ENCODE measurements around the gene GALNT14. TPM values are rescaled to one million over a fixed set of nuclear protein-coding genes. Genes with fewer than 3 reads are reported as not detected.
A peak's percentile ranks its signal among the peaks of the same experiment; 100 is the strongest.

GALNT14 gene
- total RNA-seq, 1 experiment from 2014 or later: 1.6 TPM

- Histone ChIP-seq H3K4me3 (ENCODE audit: low read length) (no peak overlapping the region), H3K4me2 (ENCODE audit: low read depth, low read length, poor library complexity, severe bottlenecking) (no peak overlapping the region), H3K9me2 (replicated peaks; ENCODE audit: insufficient read depth, low read length) (no peaks in the 10 kb centered on the region), H2AFZ (ENCODE audit: low read length) (no peak overlapping the region), H3K79me2 (ENCODE audit: low read length) (no peaks in the 10 kb centered on the region), H3K27ac (ENCODE audit: low read length) (no peak overlapping the region), H4K20me1 (ENCODE audit: insufficient read depth, low read depth, low read length) (no peaks in the 10 kb centered on the region), H3K9ac (ENCODE audit: low read length) (no peak overlapping the region), H3K4me1 (ENCODE audit: low read length) (no peaks in the 10 kb centered on the region), H3K27me3 (ENCODE audit: low read length) (no peaks in the 10 kb centered on the region), H3K9me3 (ENCODE audit: low read length) (no peaks in the 10 kb centered on the region), H3K36me3 (ENCODE audit: insufficient read depth, low read length) (no peaks in the 10 kb centered on the region)
- DNase-seq: no peak
Measured at GRCh38 chr2:30930716-30931115, 207.5 kb downstream of the GALNT14 start.

DNA sequence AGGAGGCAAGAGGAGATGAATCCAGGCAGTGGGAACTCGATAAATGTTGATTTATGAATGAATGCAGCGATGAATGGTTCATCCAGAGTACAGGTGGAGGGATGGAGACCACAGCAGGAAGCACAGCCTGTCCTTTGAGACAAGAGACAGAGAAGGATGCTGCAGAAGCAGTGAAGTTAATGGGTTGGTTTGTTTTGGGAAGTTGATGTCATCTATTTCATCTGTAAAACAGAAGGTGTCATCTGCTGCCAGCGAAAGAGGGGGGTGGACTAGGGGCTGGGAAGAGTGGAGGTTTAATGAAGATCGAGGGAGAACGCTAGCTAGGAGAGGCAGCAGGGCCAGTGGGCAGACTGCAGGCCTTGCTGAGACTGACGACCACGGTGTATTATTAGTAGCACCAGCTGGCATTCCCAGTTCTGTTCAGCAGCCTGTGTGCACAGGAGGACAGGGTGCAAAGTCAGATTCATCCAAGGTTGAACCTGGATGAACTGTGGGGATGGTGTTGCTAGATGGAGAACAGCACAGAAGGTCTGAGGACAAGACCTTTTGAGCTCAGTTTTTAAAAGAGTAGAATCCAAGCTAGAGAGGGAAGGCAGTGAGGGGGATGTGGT is 210.7 kb downstream of the GALNT14 start:
- H3K4me2 ChIP-seq (ENCODE audit: low read depth, low read length, poor library complexity, severe bottlenecking): no peak overlapping the region
- no peaks in the 10 kb centered on the region for H3K9me2 ChIP-seq (replicated peaks; ENCODE audit: insufficient read depth, low read length)
- H3K9ac ChIP-seq (ENCODE audit: low read length): no peak overlapping the region
- no peaks in the 10 kb centered on the region for H3K36me3 ChIP-seq (ENCODE audit: insufficient read depth, low read length)
- no peaks in the 10 kb centered on the region for H3K9me3 ChIP-seq (ENCODE audit: low read length)
- H3K4me1 ChIP-seq (ENCODE audit: low read length): no peaks in the 10 kb centered on the region
- H3K27ac ChIP-seq (ENCODE audit: low read length): no peak overlapping the region
- H3K79me2 ChIP-seq (ENCODE audit: low read length): no peaks in the 10 kb centered on the region
- no peak for DNase-seq
- H4K20me1 ChIP-seq (ENCODE audit: insufficient read depth, low read depth, low read length): no peaks in the 10 kb centered on the region
- no peaks in the 10 kb centered on the region for H3K27me3 ChIP-seq (ENCODE audit: low read length)
- no peak overlapping the region for H3K4me3 ChIP-seq (ENCODE audit: low read length)
- no peak overlapping the region for H2AFZ ChIP-seq (ENCODE audit: low read length)

GRCh38 chr2:30926606-30927005 is 211.6 kb downstream of the GALNT14 start:
- Histone ChIP-seq H2AFZ (ENCODE audit: low read length) (no peak overlapping the region), H3K36me3 (ENCODE audit: insufficient read depth, low read length) (no peaks in the 10 kb centered on the region), H3K4me3 (ENCODE audit: low read length) (no peak overlapping the region), H3K9me2 (replicated peaks; ENCODE audit: insufficient read depth, low read length) (no peaks in the 10 kb centered on the region), H3K27ac (ENCODE audit: low read length) (no peak overlapping the region), H4K20me1 (ENCODE audit: insufficient read depth, low read depth, low read length) (no peaks in the 10 kb centered on the region), H3K9ac (ENCODE audit: low read length) (no peak overlapping the region), H3K9me3 (ENCODE audit: low read length) (no peaks in the 10 kb centered on the region), H3K27me3 (ENCODE audit: low read length) (no peaks in the 10 kb centered on the region), H3K4me1 (ENCODE audit: low read length) (no peaks in the 10 kb centered on the region), H3K79me2 (ENCODE audit: low read length) (no peaks in the 10 kb centered on the region), H3K4me2 (ENCODE audit: low read depth, low read length, poor library complexity, severe bottlenecking) (no peak overlapping the region)
- DNase-seq: no peak

- Histone ChIP-seq H3K27ac (ENCODE audit: low read length) (no peak overlapping the region), H3K4me2 (ENCODE audit: low read depth, low read length, poor library complexity, severe bottlenecking) (no peak overlapping the region), H3K27me3 (ENCODE audit: low read length) (no peaks in the 10 kb centered on the region), H3K79me2 (ENCODE audit: low read length) (no peaks in the 10 kb centered on the region), H3K4me1 (ENCODE audit: low read length) (no peaks in the 10 kb centered on the region), H2AFZ (ENCODE audit: low read length) (no peak overlapping the region), H3K9ac (ENCODE audit: low read length) (no peak overlapping the region), H3K36me3 (ENCODE audit: insufficient read depth, low read length) (no peaks in the 10 kb centered on the region), H3K4me3 (ENCODE audit: low read length) (no peak overlapping the region), H4K20me1 (ENCODE audit: insufficient read depth, low read depth, low read length) (no peaks in the 10 kb centered on the region), H3K9me3 (ENCODE audit: low read length) (no peaks in the 10 kb centered on the region), H3K9me2 (replicated peaks; ENCODE audit: insufficient read depth, low read length) (no peaks in the 10 kb centered on the region)
- DNase-seq: no peak
Measured at GRCh38 chr2:30923623-30924022, 214.6 kb downstream of the GALNT14 start.

DNA sequence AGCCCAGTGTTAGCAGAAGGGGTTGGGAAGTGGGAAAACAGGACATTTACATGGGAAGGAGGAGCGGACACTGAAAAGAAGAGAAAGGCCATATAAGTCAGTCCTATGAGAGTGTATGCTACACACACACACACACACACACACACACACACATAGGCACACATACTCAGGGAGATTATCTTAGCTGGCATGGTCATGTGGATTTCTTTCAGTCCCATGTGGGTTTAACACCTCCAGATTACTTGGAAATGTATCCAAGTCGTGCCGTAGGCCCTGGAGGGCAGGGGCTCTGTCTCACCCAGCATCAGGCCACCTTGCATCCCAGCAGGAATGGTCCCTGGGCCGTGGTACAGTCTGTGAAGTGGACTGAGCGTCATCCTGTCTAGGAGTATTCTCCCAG is 217.7 kb downstream of the GALNT14 start:
- no peak for DNase-seq
- Histone ChIP-seq H3K9me3 (ENCODE audit: low read length) (no peaks in the 10 kb centered on the region), H3K79me2 (ENCODE audit: low read length) (no peaks in the 10 kb centered on the region), H4K20me1 (ENCODE audit: insufficient read depth, low read depth, low read length) (no peaks in the 10 kb centered on the region), H3K9me2 (replicated peaks; ENCODE audit: insufficient read depth, low read length) (no peaks in the 10 kb centered on the region), H3K27ac (ENCODE audit: low read length) (no peak overlapping the region), H3K27me3 (ENCODE audit: low read length) (no peaks in the 10 kb centered on the region), H3K4me2 (ENCODE audit: low read depth, low read length, poor library complexity, severe bottlenecking) (no peak overlapping the region), H3K4me3 (ENCODE audit: low read length) (no peak overlapping the region), H3K36me3 (ENCODE audit: insufficient read depth, low read length) (no peaks in the 10 kb centered on the region), H2AFZ (ENCODE audit: low read length) (no peak overlapping the region), H3K4me1 (ENCODE audit: low read length) (no peaks in the 10 kb centered on the region), H3K9ac (ENCODE audit: low read length) (no peak overlapping the region)

GRCh38 chr2:30915486-30915885 is 222.8 kb downstream of the GALNT14 start:
- peak; percentile 72 for DNase-seq
- no peaks in the 10 kb centered on the region for H3K27me3 ChIP-seq (ENCODE audit: low read length)

DNA sequence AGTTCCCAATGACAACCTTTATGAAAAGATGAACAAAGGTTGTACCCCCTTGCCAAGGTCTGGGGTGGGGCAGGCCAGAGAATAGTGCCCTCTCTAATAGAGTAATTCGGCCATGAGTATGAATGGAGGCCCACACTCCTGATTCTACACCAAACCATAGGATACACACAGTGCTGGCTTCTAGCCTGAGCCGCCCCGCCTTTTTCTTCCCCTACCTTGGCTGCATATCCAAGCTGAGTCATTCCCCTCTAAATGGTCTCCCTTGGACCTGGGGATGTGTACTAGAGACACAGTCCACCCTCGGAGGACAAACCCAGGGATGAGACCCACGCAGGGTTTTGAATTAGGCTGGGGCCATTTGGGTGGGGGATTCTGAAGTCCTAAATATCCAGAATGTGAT is 223.8 kb downstream of the GALNT14 start:
- no peak overlapping the region for H3K9ac ChIP-seq (ENCODE audit: low read length)
- H3K9me3 ChIP-seq (ENCODE audit: low read length): no peaks in the 10 kb centered on the region
- H3K27me3 ChIP-seq (ENCODE audit: low read length): no peaks in the 10 kb centered on the region
- DNase-seq: no peak
- no peaks in the 10 kb centered on the region for H3K79me2 ChIP-seq (ENCODE audit: low read length)
- H3K4me2 ChIP-seq (ENCODE audit: low read depth, low read length, poor library complexity, severe bottlenecking): no peak overlapping the region
- H4K20me1 ChIP-seq (ENCODE audit: insufficient read depth, low read depth, low read length): no peaks in the 10 kb centered on the region
- H3K36me3 ChIP-seq (ENCODE audit: insufficient read depth, low read length): no peaks in the 10 kb centered on the region
- H3K27ac ChIP-seq (ENCODE audit: low read length): no peak overlapping the region
- H3K4me1 ChIP-seq (ENCODE audit: low read length): no peaks in the 10 kb centered on the region
- H3K4me3 ChIP-seq (ENCODE audit: low read length): no peak overlapping the region
- H2AFZ ChIP-seq (ENCODE audit: low read length): no peak overlapping the region
- no peaks in the 10 kb centered on the region for H3K9me2 ChIP-seq (replicated peaks; ENCODE audit: insufficient read depth, low read length)

More at GRCh38 chr2:30915486-30915885, 222.8 kb downstream of the GALNT14 start:
- no peak overlapping the region for H3K4me3 ChIP-seq (ENCODE audit: low read length)
- H2AFZ ChIP-seq (ENCODE audit: low read length): no peak overlapping the region
- no peaks in the 10 kb centered on the region for H3K9me2 ChIP-seq (replicated peaks; ENCODE audit: insufficient read depth, low read length)
- no peak overlapping the region for H3K4me2 ChIP-seq (ENCODE audit: low read depth, low read length, poor library complexity, severe bottlenecking)
- H3K79me2 ChIP-seq (ENCODE audit: low read length): no peaks in the 10 kb centered on the region
- H3K27ac ChIP-seq (ENCODE audit: low read length): no peak overlapping the region
- no peaks in the 10 kb centered on the region for H3K4me1 ChIP-seq (ENCODE audit: low read length)
- no peaks in the 10 kb centered on the region for H4K20me1 ChIP-seq (ENCODE audit: insufficient read depth, low read depth, low read length)
- H3K9ac ChIP-seq (ENCODE audit: low read length): no peak overlapping the region
- no peaks in the 10 kb centered on the region for H3K9me3 ChIP-seq (ENCODE audit: low read length)
- H3K36me3 ChIP-seq (ENCODE audit: insufficient read depth, low read length): no peaks in the 10 kb centered on the region

- Histone ChIP-seq H3K27me3 (ENCODE audit: low read length) (no peaks in the 10 kb centered on the region), H2AFZ (ENCODE audit: low read length) (no peak overlapping the region), H3K9me2 (replicated peaks; ENCODE audit: insufficient read depth, low read length) (no peaks in the 10 kb centered on the region), H3K4me1 (ENCODE audit: low read length) (no peaks in the 10 kb centered on the region), H4K20me1 (ENCODE audit: insufficient read depth, low read depth, low read length) (no peaks in the 10 kb centered on the region), H3K9me3 (ENCODE audit: low read length) (no peaks in the 10 kb centered on the region), H3K4me3 (ENCODE audit: low read length) (no peak overlapping the region), H3K79me2 (ENCODE audit: low read length) (no peaks in the 10 kb centered on the region), H3K27ac (ENCODE audit: low read length) (no peak overlapping the region), H3K4me2 (ENCODE audit: low read depth, low read length, poor library complexity, severe bottlenecking) (no peak overlapping the region), H3K36me3 (ENCODE audit: insufficient read depth, low read length) (no peaks in the 10 kb centered on the region), H3K9ac (ENCODE audit: low read length) (no peak overlapping the region)
- DNase-seq: no peak
Measured at GRCh38 chr2:30912056-30912455, 226.2 kb downstream of the GALNT14 start.

DNA sequence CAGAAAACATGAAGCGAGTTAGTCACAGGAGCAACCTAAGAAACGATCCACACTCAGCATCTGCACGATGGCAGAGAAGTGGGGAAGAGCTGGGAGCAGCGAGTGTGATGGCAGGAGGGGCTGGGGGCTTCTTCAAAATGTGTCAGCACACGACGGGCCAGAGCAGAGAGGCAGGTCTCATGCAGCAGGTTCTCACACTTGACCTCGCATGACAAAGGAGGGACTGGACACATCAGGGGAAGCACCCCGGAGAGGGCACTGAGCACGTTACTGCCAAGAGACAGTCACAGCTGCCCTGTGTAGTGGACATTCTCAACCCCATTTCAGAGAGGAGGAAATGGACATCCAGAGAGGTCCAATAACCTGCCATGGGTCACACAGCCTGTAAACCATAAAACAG is 226.9 kb downstream of the GALNT14 start:
- no peaks in the 10 kb centered on the region for H3K79me2 ChIP-seq (ENCODE audit: low read length)

More for the DNA sequence above, 226.9 kb downstream of the GALNT14 start:
- Histone ChIP-seq H3K4me1 (ENCODE audit: low read length) (no peaks in the 10 kb centered on the region), H4K20me1 (ENCODE audit: insufficient read depth, low read depth, low read length) (no peaks in the 10 kb centered on the region), H3K4me2 (ENCODE audit: low read depth, low read length, poor library complexity, severe bottlenecking) (no peak overlapping the region), H3K9me3 (ENCODE audit: low read length) (no peaks in the 10 kb centered on the region), H3K36me3 (ENCODE audit: insufficient read depth, low read length) (no peaks in the 10 kb centered on the region), H3K27me3 (ENCODE audit: low read length) (no peaks in the 10 kb centered on the region), H3K4me3 (ENCODE audit: low read length) (no peak overlapping the region), H3K27ac (ENCODE audit: low read length) (no peak overlapping the region), H2AFZ (ENCODE audit: low read length) (no peak overlapping the region), H3K9ac (ENCODE audit: low read length) (no peak overlapping the region), H3K9me2 (replicated peaks; ENCODE audit: insufficient read depth, low read length) (no peaks in the 10 kb centered on the region)
- no peak for DNase-seq
